GM12891 (cell line): ENCODE data around the gene KCTD10.

Experiments
- PAX5 ChIP-seq: IDR thresholded peaks from 2 replicates; pipeline ENCODE4 v1.6.1; 2011; ENCODE audit warnings: low read length, moderate library complexity, mild to moderate bottlenecking; ENCODE audit not compliant: insufficient read depth, severe bottlenecking
- POLR2A ChIP-seq: IDR thresholded peaks from 2 replicates; pipeline ENCODE4 v1.6.1; 2011; ENCODE audit warnings: low read depth, low read length, control low read depth
- POLR2AphosphoS5 ChIP-seq: IDR thresholded peaks from 2 replicates; pipeline ENCODE4 v1.6.1; 2011; ENCODE audit warnings: low read depth, low read length, control low read depth
- POU2F2 ChIP-seq: IDR thresholded peaks from 2 replicates; pipeline ENCODE4 v1.6.1; 2011; ENCODE audit warnings: low read depth, mild to moderate bottlenecking, control low read depth, low read length, moderate library complexity
- SPI1 ChIP-seq: IDR thresholded peaks from 2 replicates; pipeline ENCODE4 v1.6.1; 2011; ENCODE audit warnings: low read depth, low read length, control low read depth
- TAF1 ChIP-seq: IDR thresholded peaks from 2 replicates; pipeline ENCODE4 v1.6.1; 2011; ENCODE audit warnings: low read depth, low read length, control low read depth

GRCh38 chr12:109483346-109483745 lies 6.2 kb upstream of the KCTD10 start:
- TF ChIP-seq POLR2A: no peak
- no peak for TF ChIP-seq POLR2AphosphoS5
- TF ChIP-seq POU2F2: no peak
- TF ChIP-seq TAF1: no peak
- TF ChIP-seq PAX5: no peak
- TF ChIP-seq SPI1: no peak
